Activated CD4-positive, alpha-beta T cell treated with anti-CD3 and anti-CD28 coated beads for 36 hours (primary cell): ENCODE data around the gene DYDC1. TPM values are rescaled to one million over a fixed set of nuclear protein-coding genes. Genes with fewer than 3 reads are reported as not detected.

ENCODE experiments used
- ATAC-seq: fragments of 200-7000 bp; cut with Tn5 transposase; one replicate; pipeline ENCODE4 v1.10.0; 2021; ENCODE audit warnings: mild to moderate bottlenecking, moderate library complexity
- CTCF ChIA-PET: fragments of 350-600 bp; sonication (Branson Sonifier 250); formaldehyde crosslinking; loops from one replicate; lab custom pipeline; 2021; ENCODE audit warnings: antibody characterized with exemption; lab: Charles Lee
- POLR2A ChIA-PET: fragments of 350-600 bp; sonication (Branson Sonifier 250); formaldehyde crosslinking; loops from one replicate; lab custom pipeline; 2021; ENCODE audit warnings: antibody characterized with exemption, inconsistent platforms; lab: Charles Lee
- DNase-seq: peaks from one replicate; pipeline ENCODE4 v3.0.0-alpha.2; 2020
- H3K27ac Mint-ChIP-seq: one replicate; pipeline ENCODE4 v1.8.0; 2021; ENCODE audit warnings: mixed read lengths
- H3K27me3 Mint-ChIP-seq: one replicate; pipeline ENCODE4 v1.8.0; 2021; ENCODE audit warnings: mixed read lengths
- H3K36me3 Mint-ChIP-seq: one replicate; pipeline ENCODE4 v1.8.0; 2021; ENCODE audit warnings: low read depth, mixed read lengths
- H3K4me1 Mint-ChIP-seq: one replicate; pipeline ENCODE4 v1.8.0; 2021; ENCODE audit warnings: mixed read lengths
- H3K4me3 Mint-ChIP-seq: one replicate; pipeline ENCODE4 v1.8.0; 2021; ENCODE audit warnings: mild to moderate bottlenecking, moderate library complexity, mixed read lengths
- H3K9me3 Mint-ChIP-seq: one replicate; pipeline ENCODE4 v1.8.0; 2021; ENCODE audit warnings: low read depth, mixed read lengths
- intact Hi-C, 2 experiments: fragments of 100-400 bp; cut with DNase I in 1 of 2; cut with micrococcal nuclease in 1 of 2; formaldehyde crosslinking; loops; one replicate each; pipeline versions ENCODE4 v1.14.2 to v1.15.1; 2022 to 2024; cut with DNase I, micrococcal nuclease
- total RNA-seq, 2 experiments: library from RNA; stranded (reverse); gene quantifications; one replicate each; pipeline ENCODE4 v1.2.3, GENCODE V29; 2021

The DYDC1 gene
- total RNA-seq, 2 experiments from 2014 or later: not detected

- ChIA-PET CTCF (interaction anchor here (0.7 kb wide), 1 partner anchor 32 kb away, joined by 3 read pairs; no protein-coding TSS in a partner anchor), POLR2A (no interaction called here)
- Mint-ChIP-seq H3K27ac (no peak overlapping the region), H3K4me3 (no peak overlapping the region), H3K9me3 (no peaks in the 10 kb centered on the region), H3K27me3 (no peaks in the 10 kb centered on the region), H3K4me1 (no peaks in the 10 kb centered on the region), H3K36me3 (no peaks in the 10 kb centered on the region)
- intact Hi-C loops: no loop called here
- ATAC-seq: no peak
- no peak for DNase-seq
These were observed 12.3 kb downstream of the DYDC1 start for GRCh38 chr10:80344276-80344675.

- CTCF ChIA-PET: no interaction called here
These were observed 22.6 kb downstream of the DYDC1 start for GRCh38 chr10:80333983-80334382.

GRCh38 chr10:80324891-80325364 is 31.6 kb downstream of the DYDC1 start:
- DNase-seq (no peak), ATAC-seq (no peak)
- Mint-ChIP-seq H3K36me3 (no peaks in the 10 kb centered on the region), H3K4me3 (no peak overlapping the region), H3K27ac (no peak overlapping the region), H3K4me1 (no peaks in the 10 kb centered on the region), H3K27me3 (peaks cover 3% of the 10 kb centered on the region), H3K9me3 (no peaks in the 10 kb centered on the region)
- POLR2A ChIA-PET: no interaction called here
- intact Hi-C loops: no loop called here
- CTCF ChIA-PET: interaction anchor here (0.5 to 1.3 kb wide), 2 partner anchors 18 to 258 kb away, joined by 3 to 4 read pairs; no protein-coding TSS in a partner anchor

More at GRCh38 chr10:80333983-80334382, 22.6 kb downstream of the DYDC1 start:
- H3K27ac Mint-ChIP-seq: no peak overlapping the region
- H3K27me3 Mint-ChIP-seq: no peaks in the 10 kb centered on the region
- intact Hi-C loops: no loop called here
- POLR2A ChIA-PET: no interaction called here
- DNase-seq (no peak), ATAC-seq (no peak)
- H3K36me3 Mint-ChIP-seq: no peaks in the 10 kb centered on the region
- no peaks in the 10 kb centered on the region for H3K9me3 Mint-ChIP-seq
- no peak overlapping the region for H3K4me3 Mint-ChIP-seq
- H3K4me1 Mint-ChIP-seq: no peaks in the 10 kb centered on the region

- H3K36me3 Mint-ChIP-seq: no peaks in the 10 kb centered on the region
- H3K9me3 Mint-ChIP-seq: no peaks in the 10 kb centered on the region
- H3K4me3 Mint-ChIP-seq: no peak overlapping the region
- DNase-seq (no peak), ATAC-seq (no peak)
- peaks cover 3% of the 10 kb centered on the region for H3K27me3 Mint-ChIP-seq
- no peak overlapping the region for H3K27ac Mint-ChIP-seq
- H3K4me1 Mint-ChIP-seq: no peaks in the 10 kb centered on the region
- ChIA-PET CTCF (interaction anchor here (1.3 kb wide), 1 partner anchor 19 kb away, joined by 3 read pairs; no protein-coding TSS in a partner anchor), POLR2A (no interaction called here)
- intact Hi-C loops: no loop called here
These were observed 32.5 kb downstream of the DYDC1 start for GRCh38 chr10:80324086-80324485.

- H3K4me1 Mint-ChIP-seq: no peaks in the 10 kb centered on the region
- peaks cover 3% of the 10 kb centered on the region for H3K27me3 Mint-ChIP-seq
- H3K9me3 Mint-ChIP-seq: no peaks in the 10 kb centered on the region
- intact Hi-C loops: no loop called here
- ATAC-seq (no peak), DNase-seq (no peak)
- H3K4me3 Mint-ChIP-seq: no peak overlapping the region
- ChIA-PET POLR2A (no interaction called here), CTCF (interaction anchor here (1.3 kb wide), 1 partner anchor 14 kb away, joined by 3 read pairs; no protein-coding TSS in a partner anchor)
- no peak overlapping the region for H3K27ac Mint-ChIP-seq
- no peaks in the 10 kb centered on the region for H3K36me3 Mint-ChIP-seq
These were observed 33.2 kb downstream of the DYDC1 start for GRCh38 chr10:80323311-80323710.

- intact Hi-C loops: no loop called here
- ATAC-seq: no peak
- no peaks in the 10 kb centered on the region for H3K4me1 Mint-ChIP-seq
- H3K36me3 Mint-ChIP-seq: no peaks in the 10 kb centered on the region
- H3K27me3 Mint-ChIP-seq: peaks cover 3% of the 10 kb centered on the region
- no peak overlapping the region for H3K27ac Mint-ChIP-seq
- POLR2A ChIA-PET: no interaction called here
- H3K4me3 Mint-ChIP-seq: no peak overlapping the region
- H3K9me3 Mint-ChIP-seq: no peaks in the 10 kb centered on the region
- CTCF ChIA-PET: interaction anchor here (1.3 kb wide), 1 partner anchor 14 kb away, joined by 3 read pairs; no protein-coding TSS in a partner anchor
- no peak for DNase-seq
These were observed 33.8 kb downstream of the DYDC1 start for GRCh38 chr10:80322711-80323110.

- intact Hi-C loops: no loop called here
- H3K4me3 Mint-ChIP-seq: no peak overlapping the region
- ATAC-seq: no peak
- no peaks in the 10 kb centered on the region for H3K9me3 Mint-ChIP-seq
- POLR2A ChIA-PET: no interaction called here
- no peaks in the 10 kb centered on the region for H3K4me1 Mint-ChIP-seq
- no peak overlapping the region for H3K27ac Mint-ChIP-seq
- DNase-seq: no peak
- CTCF ChIA-PET: interaction anchor here (0.7 to 1.3 kb wide), 2 partner anchors 15 to 20 kb away, joined by 3 read pairs; no protein-coding TSS in a partner anchor
- H3K27me3 Mint-ChIP-seq: peaks cover 3% of the 10 kb centered on the region
- no peaks in the 10 kb centered on the region for H3K36me3 Mint-ChIP-seq
These were observed 34.4 kb downstream of the DYDC1 start for GRCh38 chr10:80322158-80322557.

GRCh38 chr10:80321183-80321582 is 35.4 kb downstream of the DYDC1 start:
- H3K4me3 Mint-ChIP-seq: no peak overlapping the region

GRCh38 chr10:80320377-80320776 is 36.2 kb downstream of the DYDC1 start:
- no peak overlapping the region for H3K4me3 Mint-ChIP-seq
- H3K4me1 Mint-ChIP-seq: no peaks in the 10 kb centered on the region
- ATAC-seq: no peak
- DNase-seq: no peak
- no peaks in the 10 kb centered on the region for H3K9me3 Mint-ChIP-seq
- POLR2A ChIA-PET: no interaction called here
- no peaks in the 10 kb centered on the region for H3K36me3 Mint-ChIP-seq
- CTCF ChIA-PET: interaction anchor here (0.6 kb wide), 2 partner anchors 25 to 342 kb away, joined by 3 to 4 read pairs; no protein-coding TSS in a partner anchor
- no peaks in the 10 kb centered on the region for H3K27me3 Mint-ChIP-seq
- no peak overlapping the region for H3K27ac Mint-ChIP-seq
- intact Hi-C loops: no loop called here

More at GRCh38 chr10:80321183-80321582, 35.4 kb downstream of the DYDC1 start:
- Mint-ChIP-seq H3K4me1 (no peaks in the 10 kb centered on the region), H3K27me3 (no peaks in the 10 kb centered on the region), H3K36me3 (no peaks in the 10 kb centered on the region), H3K9me3 (no peaks in the 10 kb centered on the region), H3K27ac (no peak overlapping the region)
- intact Hi-C loops: no loop called here
- ATAC-seq: no peak
- CTCF ChIA-PET: interaction anchor here (0.7 kb wide), 1 partner anchor 19 kb away, joined by 3 read pairs; no protein-coding TSS in a partner anchor
- POLR2A ChIA-PET: no interaction called here
- DNase-seq: no peak

GRCh38 chr10:80319725-80320290 is 36.7 kb downstream of the DYDC1 start:
- ChIA-PET CTCF (interaction anchor here (0.6 kb wide), 1 partner anchor 24 kb away, joined by 4 read pairs; no protein-coding TSS in a partner anchor), POLR2A (no interaction called here)
- DNase-seq (no peak), ATAC-seq (no peak)
- Mint-ChIP-seq H3K27me3 (no peaks in the 10 kb centered on the region), H3K4me1 (no peaks in the 10 kb centered on the region), H3K27ac (no peak overlapping the region), H3K36me3 (no peaks in the 10 kb centered on the region), H3K9me3 (no peaks in the 10 kb centered on the region), H3K4me3 (no peak overlapping the region)
- intact Hi-C loops: no loop called here

- intact Hi-C loops: no loop called here
- DNase-seq: no peak
- ChIA-PET CTCF (no interaction called here), POLR2A (no interaction called here)
- no peaks in the 10 kb centered on the region for H3K9me3 Mint-ChIP-seq
- H3K4me3 Mint-ChIP-seq: no peak overlapping the region
- H3K27me3 Mint-ChIP-seq: no peaks in the 10 kb centered on the region
- no peaks in the 10 kb centered on the region for H3K36me3 Mint-ChIP-seq
- H3K4me1 Mint-ChIP-seq: no peaks in the 10 kb centered on the region
- no peak overlapping the region for H3K27ac Mint-ChIP-seq
- ATAC-seq: no peak
These were observed 37.2 kb downstream of the DYDC1 start for GRCh38 chr10:80319318-80319717.

- DNase-seq (no peak), ATAC-seq (no peak)
- no peaks in the 10 kb centered on the region for H3K9me3 Mint-ChIP-seq
- intact Hi-C loops: no loop called here
- H3K4me1 Mint-ChIP-seq: no peaks in the 10 kb centered on the region
- no peaks in the 10 kb centered on the region for H3K27me3 Mint-ChIP-seq
- no peaks in the 10 kb centered on the region for H3K36me3 Mint-ChIP-seq
- no peak overlapping the region for H3K4me3 Mint-ChIP-seq
- POLR2A ChIA-PET: no interaction called here
- no peak overlapping the region for H3K27ac Mint-ChIP-seq
- CTCF ChIA-PET: interaction anchor here (0.7 kb wide), 1 partner anchor 255 kb away, joined by 3 read pairs; no protein-coding TSS in a partner anchor
These were observed 37.8 kb downstream of the DYDC1 start for GRCh38 chr10:80318742-80319141.
